Chondrocyte (in vitro differentiated cells): ENCODE measurements around the gene IL1F10. TPM values are rescaled to one million over a fixed set of nuclear protein-coding genes. Genes with fewer than 3 reads are reported as not detected.

Source experiments
- DNase-seq: peaks from one replicate; pipeline ENCODE4 v3.0.0; 2021; ENCODE audit warnings: mixed read lengths, low spot score
- H3K27ac Mint-ChIP-seq: one replicate; pipeline ENCODE4 v1.8.0; 2021; ENCODE audit warnings: mild to moderate bottlenecking, moderate library complexity, mixed read lengths; ENCODE audit not compliant: unreplicated experiment
- H3K27me3 Mint-ChIP-seq: 2 replicates; pipeline ENCODE4 v1.8.0; 2021; ENCODE audit warnings: low read depth, mixed read lengths
- H3K36me3 Mint-ChIP-seq: 2 replicates; pipeline ENCODE4 v1.8.0; 2021; ENCODE audit warnings: low read depth, mixed read lengths
- H3K4me1 Mint-ChIP-seq: 2 replicates; pipeline ENCODE4 v1.8.0; 2021; ENCODE audit warnings: low read depth, mild to moderate bottlenecking, mixed read lengths
- H3K4me3 Mint-ChIP-seq: one replicate; pipeline ENCODE4 v1.8.0; 2021; ENCODE audit warnings: mild to moderate bottlenecking, moderate library complexity, mixed read lengths; ENCODE audit not compliant: unreplicated experiment
- H3K9me3 Mint-ChIP-seq: 2 replicates; pipeline ENCODE4 v1.8.0; 2021; ENCODE audit warnings: low read depth, mixed read lengths
- long read RNA-seq: library from polyadenylated mRNA; stranded (forward); transcript quantifications from one replicate; pipeline ENCODE4 v2.0.0, GENCODE V29; 2021
- total RNA-seq: library from RNA; stranded (reverse); gene quantifications from 3 replicates; pipeline ENCODE4 v1.2.1, GENCODE V29; 2021
- TF ChIP-seq, protein P1 (sequence below): fragments of 200-600 bp; sonication (generic); IDR thresholded peaks from 2 replicates; pipeline ENCODE4 v1.5.0; 2021; ENCODE audit warnings: antibody characterized with exemption, mild to moderate bottlenecking, moderate library complexity

IL1F10 gene, protein sequence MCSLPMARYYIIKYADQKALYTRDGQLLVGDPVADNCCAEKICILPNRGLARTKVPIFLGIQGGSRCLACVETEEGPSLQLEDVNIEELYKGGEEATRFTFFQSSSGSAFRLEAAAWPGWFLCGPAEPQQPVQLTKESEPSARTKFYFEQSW
- total RNA-seq: not detected in 3 replicates
- long read RNA-seq: 0 reads

DNA sequence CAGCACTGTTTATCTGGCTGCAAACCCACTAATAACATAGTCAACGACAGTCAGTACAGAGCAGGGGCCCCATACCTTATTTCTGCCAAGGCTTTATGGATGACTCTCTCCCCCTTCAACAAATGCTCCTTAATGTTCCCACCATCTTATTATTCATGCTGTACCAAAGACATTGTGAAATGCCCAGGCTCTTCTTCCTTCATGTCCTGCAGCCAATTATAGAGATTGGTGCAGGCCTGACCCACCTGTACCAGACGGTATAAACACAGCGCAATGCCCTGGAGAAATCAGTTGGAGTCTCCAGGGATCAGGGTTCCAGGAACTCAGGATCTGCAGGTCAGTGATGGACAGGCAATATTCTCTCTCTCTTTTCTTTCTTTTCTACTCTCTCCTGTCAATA, at the start of gene IL1F10:
IL1F10 (plus strand) TSS at position 290 of the 400 bp plus-strand sequence. CDS start 4,769 bp downstream, outside the sequence.
- H3K4me1 Mint-ChIP-seq: no peaks in the 10 kb centered on the region
- no peak within 1 kb of the TSS for H3K4me3 Mint-ChIP-seq
- H3K9me3 Mint-ChIP-seq: peaks cover 9% of the 10 kb centered on the region
- H3K27ac Mint-ChIP-seq: no peak within 1 kb of the TSS
- TF ChIP-seq, protein P1, sequence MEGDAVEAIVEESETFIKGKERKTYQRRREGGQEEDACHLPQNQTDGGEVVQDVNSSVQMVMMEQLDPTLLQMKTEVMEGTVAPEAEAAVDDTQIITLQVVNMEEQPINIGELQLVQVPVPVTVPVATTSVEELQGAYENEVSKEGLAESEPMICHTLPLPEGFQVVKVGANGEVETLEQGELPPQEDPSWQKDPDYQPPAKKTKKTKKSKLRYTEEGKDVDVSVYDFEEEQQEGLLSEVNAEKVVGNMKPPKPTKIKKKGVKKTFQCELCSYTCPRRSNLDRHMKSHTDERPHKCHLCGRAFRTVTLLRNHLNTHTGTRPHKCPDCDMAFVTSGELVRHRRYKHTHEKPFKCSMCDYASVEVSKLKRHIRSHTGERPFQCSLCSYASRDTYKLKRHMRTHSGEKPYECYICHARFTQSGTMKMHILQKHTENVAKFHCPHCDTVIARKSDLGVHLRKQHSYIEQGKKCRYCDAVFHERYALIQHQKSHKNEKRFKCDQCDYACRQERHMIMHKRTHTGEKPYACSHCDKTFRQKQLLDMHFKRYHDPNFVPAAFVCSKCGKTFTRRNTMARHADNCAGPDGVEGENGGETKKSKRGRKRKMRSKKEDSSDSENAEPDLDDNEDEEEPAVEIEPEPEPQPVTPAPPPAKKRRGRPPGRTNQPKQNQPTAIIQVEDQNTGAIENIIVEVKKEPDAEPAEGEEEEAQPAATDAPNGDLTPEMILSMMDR: no peak
- H3K27me3 Mint-ChIP-seq: peaks cover 31% of the 10 kb centered on the region
- DNase-seq: no peak
- H3K36me3 Mint-ChIP-seq: no peaks in the 10 kb centered on the region

DNA sequence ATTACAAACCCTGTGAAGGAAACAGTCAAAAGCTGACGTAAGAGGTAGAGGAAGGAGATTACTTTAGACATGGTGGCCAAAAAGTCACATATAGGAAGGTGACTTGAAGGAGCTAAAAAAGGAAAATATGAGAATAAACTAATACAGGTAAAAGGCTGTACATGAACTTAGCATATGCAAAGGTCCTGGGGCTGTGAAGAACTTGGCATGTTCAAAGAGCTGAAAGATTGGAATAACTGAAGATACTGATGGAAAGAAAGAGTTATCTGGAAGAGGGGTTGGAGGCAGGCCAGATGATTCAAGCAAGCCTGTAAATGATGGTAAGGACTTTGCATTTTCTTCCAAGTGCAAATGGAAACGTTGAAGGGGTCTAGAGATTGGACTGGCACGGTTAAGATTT, 49.3 kb upstream of the IL1F10 start:
- TF ChIP-seq, protein P1: no peak
- Mint-ChIP-seq H3K36me3 (no peaks in the 10 kb centered on the region), H3K9me3 (peaks cover 8% of the 10 kb centered on the region), H3K4me1 (no peaks in the 10 kb centered on the region), H3K27ac (no peak overlapping the region), H3K27me3 (peaks cover 49% of the 10 kb centered on the region), H3K4me3 (no peak overlapping the region)
- no peak for DNase-seq

DNA sequence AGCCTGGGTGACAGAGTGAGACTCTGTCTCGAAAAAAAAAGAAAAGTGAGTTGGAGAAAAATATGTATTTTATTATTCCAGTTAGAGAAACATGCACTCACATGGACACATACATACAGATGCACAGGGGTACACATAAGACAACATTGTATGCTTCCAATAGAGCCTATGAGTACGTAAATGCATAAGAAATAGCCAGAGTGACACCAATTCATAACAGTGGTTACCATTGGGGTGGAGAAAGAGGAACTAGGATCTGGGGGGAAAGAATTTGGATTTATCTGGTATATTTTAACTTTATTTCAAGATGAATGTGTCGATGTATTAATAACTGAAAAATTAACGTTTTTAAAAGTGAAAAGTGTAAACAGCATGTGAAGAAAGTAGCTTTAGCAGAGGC, 46.5 kb upstream of the IL1F10 start:
- DNase-seq: no peak
- no peak overlapping the region for H3K27ac Mint-ChIP-seq
- H3K27me3 Mint-ChIP-seq: peaks cover 58% of the 10 kb centered on the region
- H3K36me3 Mint-ChIP-seq: no peaks in the 10 kb centered on the region
- peaks cover 8% of the 10 kb centered on the region for H3K9me3 Mint-ChIP-seq
- TF ChIP-seq, protein P1: no peak
- no peak overlapping the region for H3K4me3 Mint-ChIP-seq
- H3K4me1 Mint-ChIP-seq: no peaks in the 10 kb centered on the region

DNA sequence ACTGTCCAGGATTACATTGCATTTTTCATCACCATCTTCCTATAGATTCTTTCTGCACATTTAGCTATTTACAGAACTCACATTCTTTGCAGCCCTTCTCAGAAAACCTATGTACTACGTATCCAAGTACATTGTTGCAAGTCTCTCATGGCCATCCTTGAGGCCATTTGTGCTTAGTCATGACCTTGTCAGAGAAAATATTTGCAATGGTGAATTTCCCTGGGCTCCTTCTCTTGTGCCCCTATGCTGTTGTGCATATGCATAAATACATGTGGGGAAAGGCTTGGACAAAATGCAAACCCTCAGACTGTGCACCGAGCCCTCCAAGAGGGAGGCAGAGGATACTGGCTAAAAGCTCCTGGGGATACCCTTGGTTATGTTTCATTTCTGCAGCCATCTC, 43.0 kb upstream of the IL1F10 start:
- Mint-ChIP-seq H3K27ac (no peak overlapping the region), H3K4me3 (no peak overlapping the region), H3K36me3 (no peaks in the 10 kb centered on the region), H3K4me1 (no peaks in the 10 kb centered on the region), H3K27me3 (peaks cover 59% of the 10 kb centered on the region), H3K9me3 (no peaks in the 10 kb centered on the region)
- no peak for DNase-seq
- TF ChIP-seq, protein P1: no peak

DNA sequence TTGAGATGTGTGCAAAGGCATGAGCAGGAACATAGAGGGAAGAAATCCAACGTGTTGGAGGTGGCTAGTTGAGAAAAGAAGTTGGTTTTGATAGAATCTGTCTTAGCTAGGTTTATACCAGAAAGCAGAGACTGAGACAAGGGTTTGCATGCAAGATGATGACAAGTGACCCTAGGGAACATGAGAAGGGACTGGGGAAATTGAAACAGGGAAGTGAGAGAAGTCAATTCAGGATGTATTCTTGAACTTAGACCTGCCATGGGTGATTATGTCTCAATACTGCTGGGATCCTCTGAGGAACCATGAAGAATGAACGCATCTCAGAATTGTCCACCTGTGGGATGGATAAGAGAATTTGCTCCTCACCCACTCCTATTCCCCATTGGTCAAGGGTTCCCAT, 42.0 kb upstream of the IL1F10 start:
- no peaks in the 10 kb centered on the region for H3K9me3 Mint-ChIP-seq
- no peaks in the 10 kb centered on the region for H3K36me3 Mint-ChIP-seq
- no peak overlapping the region for H3K4me3 Mint-ChIP-seq
- no peak for DNase-seq
- H3K4me1 Mint-ChIP-seq: no peaks in the 10 kb centered on the region
- peaks cover 63% of the 10 kb centered on the region for H3K27me3 Mint-ChIP-seq
- TF ChIP-seq, protein P1: no peak
- H3K27ac Mint-ChIP-seq: no peak overlapping the region
